22Rv1 (cell line): Measurements from ENCODE around the gene BRAF.

ENCODE experiments used
- CTCF ChIP-seq: fragments of 450-650 bp; IDR thresholded peaks from 2 replicates; pipeline ENCODE4 v1.5.1; 2017; ENCODE audit warnings: mild to moderate bottlenecking
- ZFX ChIP-seq: fragments of 450-650 bp; IDR thresholded peaks from 2 replicates; pipeline ENCODE4 v1.6.1; 2017; ENCODE audit warnings: antibody characterized with exemption, borderline replicate concordance

- TF ChIP-seq CTCF = no peak
- no peak for TF ChIP-seq ZFX
These were observed 245.5 kb downstream of the BRAF start for GRCh38 chr7:140679186-140679585.
